Stimulated activated CD4-positive, alpha-beta T cell treated with anti-CD3 and anti-CD28 coated beads, Interleukin-4, amount 100 ng/mL, for 1 hour (primary cell): ENCODE measurements around the gene AEN.
A peak's percentile ranks its signal among the peaks of the same experiment; 100 is the strongest.

Experiments
- DNase-seq: peaks from one replicate; pipeline ENCODE4 v3.0.0-alpha.2; 2020

AEN gene, protein sequence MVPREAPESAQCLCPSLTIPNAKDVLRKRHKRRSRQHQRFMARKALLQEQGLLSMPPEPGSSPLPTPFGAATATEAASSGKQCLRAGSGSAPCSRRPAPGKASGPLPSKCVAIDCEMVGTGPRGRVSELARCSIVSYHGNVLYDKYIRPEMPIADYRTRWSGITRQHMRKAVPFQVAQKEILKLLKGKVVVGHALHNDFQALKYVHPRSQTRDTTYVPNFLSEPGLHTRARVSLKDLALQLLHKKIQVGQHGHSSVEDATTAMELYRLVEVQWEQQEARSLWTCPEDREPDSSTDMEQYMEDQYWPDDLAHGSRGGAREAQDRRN

DNA sequence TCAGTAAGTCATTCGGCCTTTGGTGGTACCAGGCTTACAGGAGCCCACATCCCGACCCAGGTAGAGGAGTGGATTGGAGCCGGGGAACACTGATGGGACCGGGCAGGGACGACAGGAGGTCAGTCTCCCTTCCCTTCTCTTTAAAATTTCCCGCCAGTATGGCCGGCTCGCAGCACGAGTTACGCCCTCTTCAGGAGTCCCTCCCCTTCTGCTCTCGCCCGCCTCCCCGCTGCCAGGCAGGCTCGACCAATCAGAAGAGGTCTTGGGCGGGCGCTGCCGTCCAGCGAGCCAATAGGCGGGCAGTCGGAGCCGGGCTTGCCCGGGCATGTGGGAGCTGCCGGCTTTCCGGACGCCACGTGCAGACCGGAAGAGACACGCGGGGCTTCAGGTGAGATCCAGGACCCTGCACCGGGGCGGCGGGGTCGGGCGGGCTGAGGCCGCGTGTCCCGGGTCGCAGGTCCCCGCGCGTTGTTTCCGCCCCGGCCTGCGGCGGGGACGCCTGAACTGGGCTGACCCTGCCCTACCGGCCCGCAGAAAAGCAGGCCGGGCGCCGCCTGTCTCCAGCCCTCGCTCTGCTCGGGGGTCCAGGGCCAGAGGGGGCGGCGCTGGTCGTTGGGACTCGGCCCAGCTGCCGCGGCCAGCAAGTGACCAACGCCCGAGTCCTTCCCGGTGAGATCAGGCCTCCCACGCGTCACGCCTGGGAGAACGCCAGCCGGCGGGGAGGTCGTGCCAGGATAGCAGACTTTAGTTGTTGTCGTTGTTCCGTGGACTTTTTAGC, at the start of gene AEN:
Gene AEN, plus strand, starts transcription at position 346 of the 778 bp plus-strand sequence. CDS start 4,870 bp downstream, outside the sequence.
- peak; percentile 93 for DNase-seq

DNA sequence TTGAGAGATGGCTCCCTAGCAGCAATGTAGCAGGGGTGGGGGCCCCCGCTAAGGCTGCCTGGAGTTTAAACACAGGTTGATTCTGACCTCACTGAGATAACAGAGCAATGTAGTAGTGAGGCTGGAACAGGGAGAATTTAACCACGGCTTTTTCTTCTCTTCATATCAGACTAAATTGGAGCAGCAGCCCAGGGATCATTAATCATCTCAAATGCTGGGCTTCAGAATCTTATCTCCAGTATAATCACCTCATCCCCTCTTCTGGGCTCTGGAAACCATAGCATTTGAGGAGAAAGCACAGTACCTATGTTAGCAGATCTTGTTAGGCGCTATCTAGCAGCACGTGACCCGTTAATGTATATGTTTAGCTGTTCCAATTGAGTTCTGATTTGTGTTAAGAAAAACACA, 49.3 kb upstream of the AEN start:
- no peak for DNase-seq

DNA sequence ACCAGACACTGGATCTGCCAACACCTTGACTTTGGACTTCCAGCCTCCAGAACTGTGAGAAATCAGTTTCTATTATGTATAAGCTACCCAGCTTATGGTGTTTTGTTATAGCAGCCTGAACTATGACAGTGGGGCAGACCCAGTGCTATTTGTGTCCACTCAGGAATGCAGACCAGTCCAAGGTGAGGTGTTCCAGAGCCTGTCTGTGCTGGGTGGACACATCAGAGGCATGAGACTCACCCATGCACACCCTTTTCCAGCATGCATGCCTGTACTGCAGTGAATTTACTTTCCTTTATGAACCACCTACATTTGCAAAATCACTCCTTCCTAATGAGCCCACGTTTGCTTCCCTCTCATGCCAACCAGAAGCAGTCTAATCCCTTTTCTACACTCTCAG, 47.1 kb upstream of the AEN start:
- no peak for DNase-seq

DNA sequence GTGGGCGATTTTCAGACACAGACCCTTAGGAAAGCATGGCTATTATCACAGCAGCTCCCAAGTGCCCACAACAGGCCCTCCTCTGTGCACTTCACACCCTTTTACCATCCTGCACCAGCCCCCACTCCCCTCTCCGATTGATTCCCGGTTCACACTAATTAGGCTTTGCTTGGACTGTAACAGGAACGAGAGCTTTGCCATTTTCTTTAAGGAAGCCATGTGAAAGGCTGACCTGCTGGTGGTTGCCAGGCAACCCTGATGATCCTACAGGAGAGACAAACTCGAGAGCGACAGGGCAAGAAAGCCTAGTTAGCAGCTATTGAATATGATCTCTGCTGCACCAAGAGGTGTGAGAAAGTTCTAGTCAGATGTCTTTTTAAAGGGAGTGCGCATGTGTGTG, 46.5 kb upstream of the AEN start:
- DNase-seq, result no peak

DNA sequence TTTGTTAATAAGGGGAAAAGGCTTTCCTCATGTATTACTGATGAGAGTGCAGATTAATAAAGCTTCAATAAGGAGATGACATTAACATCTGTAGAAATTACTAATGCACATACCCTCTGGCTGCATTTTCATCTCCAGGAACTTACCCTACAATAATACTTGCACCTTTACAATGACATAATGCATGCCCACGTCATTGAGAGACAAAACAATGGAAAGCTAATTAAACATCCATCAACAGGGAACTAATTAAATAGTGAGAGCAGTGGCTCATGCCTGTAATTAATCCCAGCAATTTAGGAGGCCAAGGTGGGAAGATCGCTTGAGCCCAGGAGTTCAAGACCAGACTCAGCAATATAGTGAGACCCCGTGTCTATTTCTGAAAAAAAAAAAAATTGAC, 41.8 kb upstream of the AEN start:
- DNase-seq, result no peak

DNA sequence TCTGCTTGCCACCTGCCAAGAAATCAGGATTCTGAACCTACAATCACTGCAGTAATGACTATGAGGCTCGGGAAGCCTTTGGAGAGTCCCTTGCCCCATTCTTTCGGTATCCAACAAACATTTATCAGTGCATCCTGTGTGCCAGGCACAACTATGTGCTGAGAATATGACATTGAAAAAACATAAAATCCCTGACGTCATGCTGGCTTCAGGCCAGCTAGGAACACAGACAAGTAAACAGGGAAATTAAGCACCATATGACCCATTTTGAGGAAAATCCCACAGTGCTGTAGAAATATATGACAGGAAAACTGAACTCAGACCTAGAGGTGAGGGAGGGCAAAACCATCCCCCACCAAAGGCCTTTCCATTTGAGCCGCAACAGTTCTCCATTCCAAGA, 40.6 kb upstream of the AEN start:
- no peak for DNase-seq

DNA sequence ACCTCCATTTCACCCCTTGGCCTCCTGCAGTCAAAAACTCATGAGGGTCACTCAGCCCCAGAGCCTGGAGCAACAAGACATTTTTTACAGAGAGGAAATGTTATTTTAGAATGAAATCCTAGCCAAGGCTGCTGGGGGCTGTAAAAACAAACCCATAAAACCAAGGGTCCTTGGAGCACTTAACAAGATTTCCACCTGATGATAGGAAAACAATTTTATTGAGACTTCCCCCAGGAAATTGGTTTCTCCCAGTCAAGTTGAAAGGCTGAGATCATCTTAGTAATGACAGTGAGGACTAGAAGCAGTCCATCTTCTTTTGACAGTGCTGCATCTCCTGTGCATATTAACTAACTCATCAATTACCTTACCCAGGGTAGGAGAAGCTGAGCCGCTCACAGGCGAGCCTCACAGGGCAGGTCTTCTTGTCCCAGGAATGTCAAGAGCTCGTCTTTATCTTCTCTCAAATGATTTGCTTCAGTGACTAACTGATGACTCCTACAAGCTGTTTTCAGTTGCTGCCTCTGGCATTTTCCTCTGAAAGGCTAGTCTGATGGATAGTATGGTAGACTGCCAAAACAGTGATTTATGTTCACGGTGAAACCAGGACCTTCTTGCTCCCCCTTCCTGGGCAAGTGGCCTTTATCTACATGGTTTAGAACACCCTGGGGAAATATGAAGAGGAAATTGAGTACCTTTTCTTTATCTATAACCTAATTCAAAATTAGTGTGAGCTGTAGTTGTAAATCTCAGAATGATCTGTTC, 34.6 kb upstream of the AEN start:
- DNase-seq, result no peak

DNA sequence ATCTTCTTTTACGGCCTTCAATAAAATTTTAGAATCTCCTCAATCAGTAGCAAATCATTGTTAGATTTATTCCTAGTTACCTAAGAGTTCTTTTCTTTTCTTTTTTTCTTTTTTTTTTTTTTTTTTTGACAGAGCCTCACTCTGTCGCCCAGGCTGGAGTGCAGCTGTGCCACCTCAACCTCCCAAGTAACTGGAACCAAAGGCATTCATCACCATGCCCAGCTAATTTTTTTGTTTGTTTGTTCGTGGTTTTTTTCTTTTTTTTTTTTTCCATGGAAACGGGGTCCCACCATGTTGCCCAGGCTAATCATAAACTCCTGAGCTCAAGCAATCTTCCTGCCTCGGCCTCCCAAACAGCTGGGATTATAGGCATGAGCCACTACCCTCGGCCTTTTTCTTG, 30.4 kb upstream of the AEN start:
- no peak for DNase-seq

DNA sequence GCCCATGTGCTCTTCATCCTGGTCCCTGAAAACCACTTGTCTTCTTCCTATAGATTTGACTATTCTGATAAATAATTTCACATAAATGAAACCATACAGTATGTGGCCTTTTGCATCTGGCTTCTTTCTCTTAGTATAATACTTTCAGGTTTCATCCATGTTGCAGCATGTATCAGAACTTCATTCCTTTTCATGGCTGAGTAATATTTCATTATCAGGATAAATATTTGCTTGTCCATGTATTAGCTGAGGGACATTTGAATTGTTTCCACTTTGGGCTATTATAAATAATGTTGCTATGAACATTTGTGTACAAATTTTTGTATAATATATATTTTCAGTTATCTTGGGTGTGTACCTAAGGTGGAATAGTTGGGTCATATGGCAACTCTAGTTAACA, 29.8 kb upstream of the AEN start:
- DNase-seq, result no peak

DNA sequence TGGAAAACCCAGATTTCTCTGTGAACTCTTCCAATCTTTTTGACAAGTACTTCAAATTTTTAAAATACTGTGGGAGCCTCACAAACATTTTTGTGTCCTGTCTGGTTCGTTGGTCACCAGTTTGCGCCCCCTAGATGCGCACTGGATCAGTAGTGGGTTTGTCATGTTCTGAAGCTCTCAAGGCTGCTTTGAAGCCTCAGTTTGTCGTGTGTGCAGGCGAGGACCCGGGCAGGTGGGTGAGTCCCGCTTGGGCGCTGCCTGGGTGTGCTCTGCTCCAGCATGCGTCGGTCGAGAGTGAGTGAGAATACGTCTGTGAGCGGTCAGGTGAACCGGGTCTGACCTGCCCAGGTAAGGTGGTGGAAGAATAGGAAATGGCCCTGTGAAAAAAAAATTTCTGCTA, 17.3 kb upstream of the AEN start:
- DNase-seq, result no peak

DNA sequence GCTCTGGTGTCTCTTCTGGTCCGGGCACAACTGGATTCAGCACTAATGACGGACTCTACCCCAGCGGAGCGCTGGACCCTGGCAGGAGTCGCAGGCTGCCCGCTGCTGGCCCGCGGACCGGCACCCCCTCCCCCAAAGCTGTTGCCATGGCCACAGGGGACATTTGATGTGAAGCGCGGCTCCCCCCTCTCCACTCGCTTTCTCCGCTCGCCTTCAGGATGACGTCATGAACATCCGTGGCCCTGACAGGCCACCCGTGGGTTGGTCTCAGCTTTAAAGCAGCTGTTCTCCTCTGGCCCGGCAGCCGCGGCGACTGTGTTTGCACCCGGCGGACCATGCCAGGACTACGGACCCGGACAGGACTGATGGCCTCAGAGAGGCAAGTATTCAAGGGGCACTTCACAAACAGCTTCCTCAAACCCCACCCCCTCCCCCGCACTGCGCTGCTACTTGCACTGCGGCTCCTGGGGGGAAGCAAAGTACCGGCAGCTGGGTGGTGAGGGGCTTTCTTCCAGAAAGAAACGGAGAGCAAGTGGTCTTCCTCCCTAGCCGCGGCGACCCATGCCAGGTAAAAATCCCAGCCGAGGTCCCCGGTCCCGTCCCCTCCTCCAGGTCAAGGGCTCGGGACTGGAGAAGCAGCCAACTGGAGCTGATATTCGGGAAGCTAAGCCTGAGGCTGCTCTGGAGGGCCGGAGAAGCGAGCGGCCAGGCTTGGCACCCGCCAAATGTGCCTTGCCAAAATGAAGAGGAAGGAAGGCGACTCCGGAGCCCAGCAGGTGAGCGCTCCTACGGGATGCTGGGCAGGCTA, 16.6 kb upstream of the AEN start:
- no peak for DNase-seq

DNA sequence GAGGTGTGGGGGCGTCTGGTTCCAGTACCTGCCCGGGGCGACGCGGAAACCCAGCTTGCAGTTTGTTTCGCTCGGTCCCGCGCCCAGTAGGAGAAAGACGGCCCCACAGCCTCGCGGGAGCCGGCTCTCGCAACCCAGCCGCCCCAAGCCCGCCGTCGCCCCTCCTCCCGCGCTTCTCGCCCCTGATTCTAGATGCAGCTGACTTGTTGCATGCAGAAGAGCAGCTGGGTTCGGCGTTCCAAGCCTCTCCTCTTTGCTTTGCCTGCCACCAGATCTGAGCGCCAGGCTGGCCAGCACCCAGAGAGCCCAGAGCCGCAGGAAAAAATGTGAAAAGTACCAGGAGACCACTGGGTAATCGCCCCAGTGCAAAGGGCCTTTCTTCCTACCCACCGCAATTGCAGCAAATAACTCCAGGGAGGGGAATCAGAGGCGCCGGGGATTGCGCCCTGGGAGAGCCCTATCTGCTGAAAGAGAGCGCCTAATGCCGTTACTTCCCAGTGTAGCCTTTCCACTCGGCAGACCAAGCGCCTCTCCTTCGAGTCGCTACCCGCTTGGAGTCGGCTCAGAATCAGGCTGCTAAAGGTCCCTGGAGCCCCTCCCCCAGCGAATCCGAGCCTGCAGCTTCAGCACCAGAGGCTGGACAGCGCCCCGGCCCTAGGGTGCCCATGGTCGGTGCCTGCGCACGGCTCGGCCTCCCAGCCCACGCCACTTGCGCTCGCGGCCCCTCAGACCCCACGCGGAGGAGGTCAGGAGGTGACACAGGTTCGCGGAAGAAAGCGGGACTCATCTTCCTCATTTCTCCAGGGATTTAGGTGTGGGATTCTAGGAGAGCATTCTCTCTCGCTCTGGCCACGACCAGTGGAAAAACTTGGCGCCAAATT, 15.7 kb upstream of the AEN start:
- peak; percentile 62 for DNase-seq

DNA sequence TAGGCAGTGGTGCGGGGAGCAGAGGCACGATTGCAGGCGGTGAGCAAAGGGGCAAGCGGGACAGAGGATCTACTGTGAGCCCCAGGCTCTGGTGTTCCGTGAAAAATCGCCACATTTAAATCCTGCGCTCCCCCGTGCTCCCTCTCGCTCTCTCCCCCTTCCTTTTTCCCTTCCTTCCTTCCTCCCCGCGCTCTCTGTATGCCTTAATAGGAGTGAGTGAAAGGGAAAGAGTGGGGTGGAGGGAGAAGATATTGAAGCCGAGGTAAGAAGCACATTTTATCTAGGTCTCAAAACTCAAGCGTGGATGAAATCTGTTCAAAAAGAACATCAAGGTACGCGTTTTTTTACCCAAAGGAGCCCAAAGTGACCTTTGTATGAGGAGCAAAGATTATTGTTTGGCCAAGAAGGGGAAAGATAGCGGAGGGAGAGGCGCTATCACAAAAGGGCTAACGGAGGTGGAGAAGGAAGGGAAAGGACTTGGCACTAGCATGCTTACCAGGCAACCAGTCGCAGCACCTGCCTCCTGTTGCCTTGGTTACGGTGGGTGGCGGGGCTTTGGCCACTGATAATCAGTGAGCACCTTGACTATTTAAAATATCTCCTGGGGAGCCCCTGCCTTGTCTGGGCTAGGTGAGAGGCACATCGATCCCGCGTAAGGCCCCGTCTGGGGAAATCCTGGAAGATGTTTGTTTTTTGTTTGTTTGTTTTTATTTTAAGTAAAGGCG, 14.9 kb upstream of the AEN start:
- no peak for DNase-seq

DNA sequence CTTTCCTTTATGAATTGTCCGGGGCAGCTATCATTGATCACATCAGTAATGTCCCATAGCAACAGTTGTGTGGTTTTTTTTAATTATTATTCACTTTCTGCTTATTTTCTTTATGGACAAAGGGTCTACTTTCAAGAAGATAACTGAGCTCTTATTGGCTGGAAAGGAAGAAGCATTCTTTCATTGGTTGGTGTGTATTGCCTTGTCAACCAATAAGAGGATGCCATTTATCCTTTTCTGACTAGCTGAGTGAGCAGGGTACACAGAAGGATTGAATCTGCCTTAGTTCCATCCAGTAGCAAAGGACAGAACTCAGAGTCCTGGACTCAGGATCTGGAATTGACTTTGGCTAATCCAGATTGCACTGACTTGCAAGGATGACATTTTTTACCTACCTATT, 13.2 kb upstream of the AEN start:
- DNase-seq, result no peak

DNA sequence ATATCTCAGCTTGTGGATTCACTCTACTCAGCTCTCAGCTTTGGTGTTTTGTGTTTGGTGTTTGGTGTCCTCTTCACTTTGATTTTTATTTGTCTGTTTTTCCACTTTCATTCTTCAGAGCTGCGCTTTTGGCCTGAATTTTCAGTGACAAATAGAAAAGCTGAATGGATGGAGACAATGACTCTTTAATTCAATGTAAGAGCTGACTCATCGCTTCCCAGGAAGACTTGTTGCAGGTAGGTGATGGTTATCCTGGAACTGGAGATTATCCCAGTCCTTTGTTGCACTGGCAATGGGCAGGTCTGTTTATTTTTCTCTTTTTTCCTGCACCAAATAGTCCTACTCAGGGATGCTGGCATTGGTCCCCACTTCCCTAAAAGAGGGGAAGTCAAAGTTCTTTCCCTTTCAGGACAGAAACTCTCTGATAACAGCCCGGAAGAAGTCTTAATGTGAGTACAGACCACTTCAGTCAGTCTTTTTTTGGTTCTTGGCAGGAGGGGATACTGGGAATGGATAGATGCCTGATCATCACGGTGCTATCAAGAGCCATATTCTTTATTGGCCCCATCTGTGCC, 12.4 kb upstream of the AEN start:
- DNase-seq, result no peak

DNA sequence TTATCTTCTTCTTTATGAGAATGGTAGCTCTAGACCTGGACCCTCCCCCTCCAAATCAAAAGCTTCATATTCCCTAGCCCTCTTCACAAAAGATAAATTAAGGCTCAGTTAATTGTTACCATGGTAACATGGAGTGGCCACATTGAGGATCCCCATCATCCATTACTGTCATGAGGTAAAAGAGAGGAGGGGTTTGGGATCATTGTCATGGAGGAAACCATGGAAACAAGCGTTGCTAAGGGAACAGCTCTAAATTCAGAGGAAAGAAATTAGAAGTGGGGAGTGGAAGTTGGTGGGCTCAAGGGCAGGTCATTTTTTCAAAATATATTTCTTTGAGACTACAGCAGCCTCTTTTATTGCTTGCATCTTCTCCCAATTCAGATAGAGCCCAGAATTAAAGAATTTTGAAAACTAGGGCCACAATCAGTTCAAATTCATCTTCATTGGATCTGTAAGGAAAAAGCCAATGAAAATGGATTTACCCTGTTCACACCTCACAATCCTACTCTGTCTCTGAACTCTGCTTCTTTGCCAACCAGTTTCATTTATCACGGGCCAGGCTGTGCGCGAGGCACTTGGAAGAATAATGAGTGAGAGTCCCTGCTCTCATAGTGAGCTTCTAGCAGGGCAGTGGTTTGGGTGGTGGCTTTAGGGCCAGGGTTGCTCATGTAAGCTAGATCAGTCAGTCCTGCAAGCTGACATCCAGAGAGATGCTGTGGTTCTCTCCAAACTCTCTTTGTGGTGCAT, 11.6 kb upstream of the AEN start:
- DNase-seq, result no peak

DNA sequence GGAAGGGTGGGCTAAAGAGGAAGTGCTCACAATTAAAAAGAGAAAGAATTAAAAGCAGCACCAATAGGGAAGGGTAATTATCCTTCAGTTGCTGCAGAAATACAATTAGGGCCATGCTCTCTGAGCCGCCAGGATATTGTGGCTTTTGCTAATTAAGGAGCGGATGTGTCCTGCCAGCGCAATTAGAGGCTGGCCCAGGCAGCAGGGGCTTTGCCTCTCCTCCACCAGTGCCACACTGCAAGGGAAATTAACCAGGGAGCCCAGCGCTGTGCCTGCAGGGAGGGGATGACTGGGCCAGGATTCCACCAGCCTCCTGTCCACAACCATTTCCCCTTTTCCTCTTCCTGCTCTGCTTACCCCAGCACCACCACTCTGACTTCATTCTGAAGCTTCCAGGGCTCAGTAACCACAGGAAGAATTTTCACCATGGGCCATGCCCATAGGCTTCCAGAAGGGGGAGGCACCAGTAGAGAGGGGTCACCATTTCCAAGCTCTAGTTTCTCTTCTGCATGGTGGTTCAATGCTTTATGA, 10.4 kb upstream of the AEN start:
- DNase-seq, result no peak

DNA sequence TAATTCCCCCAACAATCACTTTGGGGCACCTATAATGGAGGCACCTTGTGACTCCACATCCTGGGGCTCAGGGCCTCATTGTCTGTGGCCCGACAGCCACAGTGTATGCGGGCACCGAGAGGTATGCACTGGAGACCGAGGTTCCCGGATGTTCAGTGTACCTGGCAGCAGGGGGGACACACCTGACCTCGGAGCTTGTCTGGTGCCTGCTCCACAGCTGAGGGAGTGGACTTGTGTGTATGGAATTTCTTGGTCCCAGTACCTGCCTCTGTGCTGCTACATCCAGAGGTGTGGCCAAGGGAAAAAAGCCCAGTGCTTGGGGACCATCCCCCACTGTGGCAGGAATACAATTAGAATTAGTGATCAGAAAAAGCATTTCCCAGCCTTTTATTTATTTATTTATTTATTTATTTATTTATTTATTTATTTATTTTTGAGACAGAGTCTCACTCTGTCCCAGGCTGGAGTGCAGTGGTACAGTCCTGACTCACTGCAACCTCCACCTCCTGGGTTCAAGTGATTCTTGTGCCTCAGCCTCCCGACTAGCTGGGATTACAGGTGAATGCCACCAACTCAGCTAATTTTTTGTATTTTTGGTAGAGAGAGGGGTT, 8.8 kb upstream of the AEN start:
- DNase-seq, result no peak
